Hepatocyte (in vitro differentiated cells): ENCODE data around the gene KIF6. TPM values are rescaled to one million over a fixed set of nuclear protein-coding genes. Genes with fewer than 3 reads are reported as not detected.

ENCODE experiments used
- DNase-seq: peaks from one replicate; pipeline ENCODE4 v3.0.0-alpha.2; 2016; ENCODE audit warnings: low spot score
- H2AFZ ChIP-seq: fragments of 200-600 bp; sonication (generic); 2 replicates; pipeline ENCODE4 v1.6.0; 2016; ENCODE audit warnings: antibody characterized with exemption, mild to moderate bottlenecking
- H3K27ac ChIP-seq: fragments of 200-600 bp; sonication (generic); 2 replicates; pipeline ENCODE4 v1.5.1; 2016; ENCODE audit warnings: mild to moderate bottlenecking
- H3K27me3 ChIP-seq: fragments of 200-600 bp; sonication (generic); 2 replicates; pipeline ENCODE4 v1.6.1; 2016
- H3K36me3 ChIP-seq: fragments of 200-600 bp; sonication (generic); replicated peaks from 2 replicates; pipeline ENCODE4 v1.5.1; 2016; ENCODE audit warnings: low read depth; ENCODE audit not compliant: insufficient read depth
- H3K4me1 ChIP-seq: fragments of 200-600 bp; sonication (generic); 2 replicates; pipeline ENCODE4 v1.5.1; 2016; ENCODE audit warnings: mild to moderate bottlenecking, moderate library complexity; ENCODE audit not compliant: insufficient read depth
- H3K4me2 ChIP-seq: fragments of 200-600 bp; sonication (generic); 2 replicates; pipeline ENCODE4 v1.6.0; 2016
- H3K4me3 ChIP-seq: fragments of 200-600 bp; sonication (generic); 2 replicates; pipeline ENCODE4 v1.5.1; 2016; ENCODE audit warnings: mild to moderate bottlenecking
- H3K79me2 ChIP-seq: fragments of 200-600 bp; sonication (generic); 2 replicates; pipeline ENCODE4 v1.6.0; 2017; ENCODE audit warnings: mild to moderate bottlenecking
- H3K9me2 ChIP-seq: fragments of 200-600 bp; sonication (generic); replicated peaks from 2 replicates; pipeline ENCODE4 v1.6.0; 2017; ENCODE audit warnings: mild to moderate bottlenecking; ENCODE audit not compliant: insufficient read depth
- H3K9me3 ChIP-seq: fragments of 200-600 bp; sonication (generic); 2 replicates; pipeline ENCODE4 v1.5.1; 2016; ENCODE audit warnings: low read depth, mild to moderate bottlenecking
- H4K20me1 ChIP-seq: fragments of 200-600 bp; sonication (generic); 2 replicates; pipeline ENCODE4 v1.6.0; 2016; ENCODE audit warnings: mild to moderate bottlenecking; ENCODE audit not compliant: insufficient read depth, poor library complexity, severe bottlenecking
- EZH2 ChIP-seq: fragments of 200-600 bp; sonication (generic); IDR thresholded peaks from 2 replicates; pipeline ENCODE4 v1.6.1; 2016; ENCODE audit warnings: antibody characterized with exemption, mild to moderate bottlenecking, borderline replicate concordance
- EZH2phosphoT487 ChIP-seq: fragments of 200-600 bp; sonication (generic); IDR thresholded peaks from one replicate; pipeline ENCODE4 v1.6.1; 2018; ENCODE audit warnings: antibody characterized with exemption, mild to moderate bottlenecking, low read depth, moderate library complexity; ENCODE audit not compliant: unreplicated experiment, severe bottlenecking
- WGBS: methylation state at CpG from one replicate; pipeline ENCODE4 v1.1.6; 2016; ENCODE audit warnings: low lambda C conversion rate; ENCODE audit errors: missing lambda C conversion rate; 5-methylcytosine and 5-hydroxymethylcytosine counted together
- polyA plus RNA-seq: library from polyadenylated mRNA; unstranded; fragments of >200 nt; fragmentation: Nextera tagmentation; extraction: Ambion mirVana; gene quantifications from 2 replicates; pipeline ENCODE4 v1.2.1, GENCODE V29; 2016
- total RNA-seq: library from RNA; depleted of rRNA; stranded (reverse); fragments of >200 nt; gene quantifications from 2 replicates; pipeline ENCODE4 v1.2.3, GENCODE V29; 2014
- TF ChIP-seq, protein P1 (sequence below): fragments of 200-600 bp; sonication (generic); IDR thresholded peaks from 2 replicates; pipeline ENCODE4 v1.5.1; 2016; ENCODE audit warnings: antibody characterized with exemption, mild to moderate bottlenecking; ENCODE audit not compliant: poor library complexity

Gene KIF6
- total and polyA plus RNA-seq, 2 experiments from 2014 or later = 0.87 to 2.3 TPM

DNA sequence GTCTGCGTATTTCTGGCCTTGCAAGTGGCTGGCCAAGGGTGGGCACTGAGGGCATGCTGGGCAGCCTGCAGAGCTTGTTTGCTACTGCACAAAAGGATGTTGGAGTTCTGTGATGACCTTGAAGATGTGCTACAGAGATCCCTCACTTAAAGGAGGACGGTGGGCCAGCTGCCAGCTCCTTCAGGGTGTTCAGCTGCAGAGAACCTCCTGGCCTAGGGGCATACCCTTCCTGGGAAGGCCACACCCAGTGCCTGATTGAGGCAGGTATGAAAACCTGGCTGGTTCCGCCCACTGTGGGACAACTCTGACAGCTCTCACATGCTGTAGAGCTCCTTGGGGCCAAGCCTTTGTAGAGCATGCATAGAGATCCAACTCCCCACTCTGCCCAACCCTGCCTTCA lies 408.0 kb downstream of the KIF6 start:
- Histone ChIP-seq H4K20me1 (no peaks in the 10 kb centered on the region), H3K27ac (no peak overlapping the region), H3K9me2 (no peaks in the 10 kb centered on the region), H3K4me3 (no peak overlapping the region), H3K4me2 (no peak overlapping the region), H3K27me3 (peaks cover 50% of the 10 kb centered on the region), H2AFZ (no peak overlapping the region), H3K36me3 (no peaks in the 10 kb centered on the region), H3K9me3 (no peaks in the 10 kb centered on the region), H3K4me1 (peaks cover 8% of the 10 kb centered on the region), H3K79me2 (no peaks in the 10 kb centered on the region)
- DNase-seq = no peak
- WGBS = 89% methylated on average over 3 of the region's 3 CpGs
- TF ChIP-seq, protein P1, sequence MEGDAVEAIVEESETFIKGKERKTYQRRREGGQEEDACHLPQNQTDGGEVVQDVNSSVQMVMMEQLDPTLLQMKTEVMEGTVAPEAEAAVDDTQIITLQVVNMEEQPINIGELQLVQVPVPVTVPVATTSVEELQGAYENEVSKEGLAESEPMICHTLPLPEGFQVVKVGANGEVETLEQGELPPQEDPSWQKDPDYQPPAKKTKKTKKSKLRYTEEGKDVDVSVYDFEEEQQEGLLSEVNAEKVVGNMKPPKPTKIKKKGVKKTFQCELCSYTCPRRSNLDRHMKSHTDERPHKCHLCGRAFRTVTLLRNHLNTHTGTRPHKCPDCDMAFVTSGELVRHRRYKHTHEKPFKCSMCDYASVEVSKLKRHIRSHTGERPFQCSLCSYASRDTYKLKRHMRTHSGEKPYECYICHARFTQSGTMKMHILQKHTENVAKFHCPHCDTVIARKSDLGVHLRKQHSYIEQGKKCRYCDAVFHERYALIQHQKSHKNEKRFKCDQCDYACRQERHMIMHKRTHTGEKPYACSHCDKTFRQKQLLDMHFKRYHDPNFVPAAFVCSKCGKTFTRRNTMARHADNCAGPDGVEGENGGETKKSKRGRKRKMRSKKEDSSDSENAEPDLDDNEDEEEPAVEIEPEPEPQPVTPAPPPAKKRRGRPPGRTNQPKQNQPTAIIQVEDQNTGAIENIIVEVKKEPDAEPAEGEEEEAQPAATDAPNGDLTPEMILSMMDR = no peak
- no peak for TF ChIP-seq EZH2
- TF ChIP-seq EZH2phosphoT487 = no peak

DNA sequence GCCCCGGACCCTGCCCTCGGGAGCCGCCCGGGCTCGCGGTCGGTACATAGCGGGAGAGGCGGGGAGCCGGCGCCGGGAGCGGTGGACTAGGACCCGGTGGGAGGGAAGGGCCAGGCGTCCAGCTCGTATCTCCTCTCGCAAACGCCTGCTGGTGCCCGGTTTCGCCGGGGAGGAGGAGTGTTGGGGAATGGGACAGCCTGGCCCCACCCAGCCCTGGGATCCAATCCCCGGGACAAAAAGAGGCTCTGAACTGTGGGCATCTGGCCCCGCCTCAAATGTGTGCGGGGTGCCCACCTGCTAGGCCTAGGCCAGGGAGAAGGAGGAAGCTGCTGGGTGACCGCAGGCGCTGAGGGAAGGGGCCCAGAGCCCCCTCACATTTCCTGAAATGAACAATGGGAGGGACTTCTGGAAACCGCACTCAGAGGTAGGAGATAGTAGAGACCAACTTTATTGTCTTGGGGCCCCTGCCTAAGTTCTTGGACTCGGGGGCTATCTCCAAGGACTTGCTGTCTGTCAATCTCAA lies 410.9 kb downstream of the KIF6 start, which contains the start of gene KCNK17:
KCNK17 (minus strand) TSS at position 147 of the 523 bp plus-strand sequence; CDS start at position 48, 99 bp downstream.
- no peaks in the 10 kb centered on the region for H4K20me1 ChIP-seq
- H3K4me3 ChIP-seq = no peak within 1 kb of the TSS
- DNase-seq = no peak
- no peaks in the 10 kb centered on the region for H3K79me2 ChIP-seq
- 18% methylated on average over 25 of the region's 28 CpGs for WGBS
- no peaks in the 10 kb centered on the region for H3K9me3 ChIP-seq
- no peak within 1 kb of the TSS for H3K27ac ChIP-seq
- TF ChIP-seq, protein P1 = no peak
- TF ChIP-seq EZH2phosphoT487 (peak; percentile 10), EZH2 (no peak)
- H3K27me3 ChIP-seq = peaks cover 68% of the 10 kb centered on the region
- H3K9me2 ChIP-seq = no peaks in the 10 kb centered on the region
- H3K4me2 ChIP-seq = peak within 1 kb of the TSS; percentile 81
- H3K4me1 ChIP-seq = peaks cover 8% of the 10 kb centered on the region
- no peaks in the 10 kb centered on the region for H3K36me3 ChIP-seq
- no peak within 1 kb of the TSS for H2AFZ ChIP-seq

DNA sequence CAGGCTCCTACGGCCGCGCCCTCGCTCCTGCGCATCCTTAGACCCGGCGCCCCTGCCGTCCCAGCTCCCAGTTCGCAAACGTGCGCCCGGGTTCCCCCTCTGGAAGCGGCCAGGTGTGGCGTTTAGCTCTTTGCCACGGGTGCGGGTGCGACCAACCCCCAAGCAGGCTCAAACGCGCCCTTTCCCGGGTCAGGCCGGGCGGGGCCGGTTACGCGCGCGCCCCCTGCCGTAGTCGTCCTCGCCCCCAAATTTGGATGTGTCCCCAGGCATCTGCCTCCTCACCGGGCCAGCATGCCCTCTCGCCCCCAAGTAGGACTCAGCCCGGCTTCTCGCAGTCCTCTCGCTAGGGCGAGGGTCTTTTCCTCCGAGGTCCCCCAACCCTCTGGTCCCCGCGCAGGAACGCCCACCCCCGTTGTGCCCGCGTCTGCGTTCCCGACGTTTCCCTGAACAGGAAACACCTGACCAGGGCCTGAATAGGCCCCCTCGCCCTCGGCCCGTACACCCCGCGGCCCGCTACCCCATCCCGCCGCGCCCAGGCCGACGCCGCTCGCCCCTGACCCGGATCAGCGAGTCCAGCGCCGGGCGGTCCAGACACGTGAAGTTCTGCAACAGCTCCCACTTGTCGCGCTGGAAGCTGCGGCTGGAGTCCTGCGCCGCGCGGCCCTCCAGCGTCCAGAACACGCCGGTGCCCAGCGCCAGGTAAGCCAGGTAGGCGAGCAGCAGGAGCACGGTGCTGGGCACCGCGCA lies 411.5 kb downstream of the KIF6 start:
- under 1% methylated on average over 44 of the region's 80 CpGs for WGBS
- peaks cover 8% of the 10 kb centered on the region for H3K4me1 ChIP-seq
- H3K9me2 ChIP-seq = no peaks in the 10 kb centered on the region
- no peak overlapping the region for H2AFZ ChIP-seq
- H3K27ac ChIP-seq = no peak overlapping the region
- H3K4me2 ChIP-seq = peak overlapping the region; percentile 81
- no peaks in the 10 kb centered on the region for H3K79me2 ChIP-seq
- H3K9me3 ChIP-seq = no peaks in the 10 kb centered on the region
- TF ChIP-seq EZH2phosphoT487 = peak; percentile 68
- TF ChIP-seq EZH2 = peak; percentile 91
- TF ChIP-seq, protein P1 = no peak
- peak; percentile 31 for DNase-seq
- no peak overlapping the region for H3K4me3 ChIP-seq
- H3K27me3 ChIP-seq = peaks cover 68% of the 10 kb centered on the region
- no peaks in the 10 kb centered on the region for H4K20me1 ChIP-seq
- no peaks in the 10 kb centered on the region for H3K36me3 ChIP-seq
